Breast epithelium (tissue), 3 donors: ENCODE data around the gene GPR108.

Experiments
- CTCF ChIP-seq, 3 donors: fragments of 450-650 bp; IDR thresholded peaks; one replicate each; pipeline ENCODE4 v1.5.1; 2016 to 2017; ENCODE audit warnings: antibody characterized with exemption in 3 of 3, mild to moderate bottlenecking in 3 of 3, moderate library complexity in 3 of 3
- POLR2A ChIP-seq: fragments of 450-650 bp; IDR thresholded peaks from one replicate; pipeline ENCODE4 v1.6.1; 2016; ENCODE audit warnings: antibody characterized with exemption, mild to moderate bottlenecking, moderate library complexity
- POLR2AphosphoS5 ChIP-seq, 3 donors: sonication (generic); formaldehyde crosslinking; IDR thresholded peaks; one replicate each; pipeline ENCODE4 v1.6.1; 2017; ENCODE audit warnings: antibody characterized with exemption in 3 of 3

DNA sequence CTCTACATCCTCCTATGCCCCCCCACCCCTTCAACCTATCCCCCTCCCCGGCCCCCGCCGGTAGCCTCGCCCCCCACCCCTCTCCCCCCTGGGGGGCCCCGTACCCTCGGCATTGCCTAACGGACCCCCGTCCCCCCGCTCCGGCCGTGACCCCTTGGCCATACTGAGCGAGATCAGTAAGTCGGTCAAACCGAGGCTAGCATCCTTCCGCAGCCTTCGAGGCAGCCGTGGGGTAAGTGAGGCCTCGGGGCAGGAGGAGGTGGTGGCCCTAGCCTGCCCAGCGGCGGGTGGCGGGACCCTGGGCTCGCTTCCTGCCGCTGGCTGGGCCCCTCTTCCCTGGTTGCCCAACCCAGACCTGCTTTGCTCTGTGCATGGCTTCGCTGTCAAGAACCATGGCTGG, 8.6 kb upstream of the GPR108 start:
- TF ChIP-seq CTCF (IDR thresholded peaks at IDR 0.05) (no peak), POLR2AphosphoS5 (IDR thresholded peaks at IDR 0.05) (no peak), POLR2A (no peak)
